PC-9 (cell line): Measurements from ENCODE around the gene RBMX. TPM values are rescaled to one million over a fixed set of nuclear protein-coding genes. Genes with fewer than 3 reads are reported as not detected.

Experiments used
- BruUV-seq: library from RNA; stranded (reverse); fragments of 400-500 nt; replicated peaks from 2 replicates; lab custom pipeline; 2021; lab: Mats Ljungman, UMichigan
- CTCF ChIA-PET: fragments of 300-600 bp; sonication (Branson Sonifier 250); formaldehyde crosslinking; loops from one replicate; lab custom pipeline; 2022; ENCODE audit warnings: antibody characterized with exemption; lab: Charles Lee
- POLR2A ChIA-PET: fragments of 300-600 bp; sonication (Branson Sonifier 250); formaldehyde crosslinking; loops from one replicate; lab custom pipeline; 2022; ENCODE audit warnings: antibody characterized with exemption; ENCODE audit not compliant: unreplicated experiment; lab: Charles Lee
- DNase-seq, 2 experiments: peaks; one replicate each; pipeline versions ENCODE4 v3.0.0 to v3.0.0-alpha.2; 2015 to 2022; ENCODE audit warnings: mixed read lengths in 1 of 2
- H2AFZ ChIP-seq: fragments of 200-600 bp; sonication (generic); 2 replicates; pipeline ENCODE4 v1.8.1; 2017; ENCODE audit warnings: antibody characterized with exemption
- H3F3A ChIP-seq: fragments of 200-600 bp; sonication (generic); 2 replicates; pipeline ENCODE4 v1.8.1; 2017; ENCODE audit warnings: antibody characterized with exemption, mild to moderate bottlenecking, low read depth; ENCODE audit not compliant: insufficient read depth
- H3K27ac ChIP-seq: fragments of 200-600 bp; sonication (generic); 2 replicates; pipeline ENCODE4 v1.6.1; 2016; ENCODE audit warnings: mixed run types
- H3K27me3 ChIP-seq: fragments of 200-600 bp; sonication (generic); 2 replicates; pipeline ENCODE4 v1.6.1; 2016; ENCODE audit warnings: low read depth, mixed run types; ENCODE audit not compliant: insufficient read depth
- H3K36me3 ChIP-seq: fragments of 200-600 bp; sonication (generic); 2 replicates; pipeline ENCODE4 v1.6.1; 2016; ENCODE audit warnings: low read depth, mixed run types
- H3K4me1 ChIP-seq: fragments of 200-600 bp; sonication (generic); replicated peaks from 2 replicates; pipeline ENCODE4 v1.6.1; 2016; ENCODE audit warnings: mixed run types; ENCODE audit not compliant: insufficient read depth
- H3K4me2 ChIP-seq: fragments of 200-600 bp; sonication (generic); 2 replicates; pipeline ENCODE4 v1.6.1; 2017; ENCODE audit warnings: mixed run types
- H3K4me3 ChIP-seq: fragments of 200-600 bp; sonication (generic); 2 replicates; pipeline ENCODE4 v1.6.1; 2016; ENCODE audit warnings: mixed run types
- H3K79me2 ChIP-seq: fragments of 200-600 bp; sonication (generic); 2 replicates; pipeline ENCODE4 v1.6.1; 2017; ENCODE audit warnings: low read depth, mixed run types
- H3K9me2 ChIP-seq: fragments of 200-600 bp; sonication (generic); 2 replicates; pipeline ENCODE4 v1.8.1; 2017; ENCODE audit warnings: mild to moderate bottlenecking; ENCODE audit not compliant: insufficient read depth
- H3K9me3 ChIP-seq: fragments of 200-600 bp; sonication (generic); 2 replicates; pipeline ENCODE4 v1.8.1; 2016; ENCODE audit warnings: low read depth; ENCODE audit not compliant: insufficient read depth
- H4K20me1 ChIP-seq: fragments of 200-600 bp; sonication (generic); 2 replicates; pipeline ENCODE4 v1.8.1; 2017; ENCODE audit not compliant: insufficient read depth
- CTCF ChIP-seq: fragments of 200-600 bp; sonication (generic); conservative IDR thresholded peaks from 2 replicates; pipeline ENCODE4 v1.6.1; 2017; ENCODE audit warnings: mixed run types, antibody characterized with exemption, mild to moderate bottlenecking, moderate library complexity
- EZH2 ChIP-seq: fragments of 200-600 bp; sonication (generic); IDR thresholded peaks from 2 replicates; pipeline ENCODE4 v1.8.0; 2017; ENCODE audit warnings: antibody characterized with exemption, low read depth
- intact Hi-C: fragments of 100-400 bp; cut with micrococcal nuclease; formaldehyde crosslinking; loops from one replicate; pipeline ENCODE4 v1.10.0; 2022; ENCODE audit not compliant: unreplicated experiment
- total RNA-seq: library from RNA; stranded (reverse); gene quantifications from 2 replicates; pipeline ENCODE4 v1.2.3, GENCODE V29; 2021

RBMX gene
- total RNA-seq, 1 experiment from 2014 or later: 275 TPM

DNA sequence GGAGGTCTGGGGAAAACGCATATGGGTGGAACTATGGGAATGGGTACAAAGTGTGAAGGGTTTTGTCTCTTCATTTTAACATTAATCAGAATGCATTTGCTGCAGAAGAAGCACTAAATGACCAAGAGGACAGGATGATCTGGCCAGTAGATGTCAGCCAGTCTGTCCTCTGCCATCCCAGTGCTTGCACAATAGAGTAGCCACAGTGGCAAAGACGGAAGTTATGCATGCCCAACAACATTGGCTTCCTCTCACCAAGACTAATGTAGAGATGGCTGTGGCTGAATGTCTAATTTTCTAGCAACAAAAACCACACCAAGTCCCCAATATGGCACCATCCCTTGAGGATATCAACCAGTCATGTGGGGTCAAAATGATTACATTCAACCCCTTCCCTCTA, 54.8 kb downstream of the RBMX start:
- Histone ChIP-seq H4K20me1 (no peaks in the 10 kb centered on the region), H3K9me2 (no peaks in the 10 kb centered on the region), H3K9me3 (no peaks in the 10 kb centered on the region), H3K4me1 (no peaks in the 10 kb centered on the region), H3K4me2 (no peak overlapping the region), H3K36me3 (no peaks in the 10 kb centered on the region), H3K79me2 (no peaks in the 10 kb centered on the region), H3K4me3 (no peak overlapping the region), H3F3A (no peaks in the 10 kb centered on the region), H3K27me3 (no peaks in the 10 kb centered on the region), H2AFZ (no peak overlapping the region), H3K27ac (no peak overlapping the region)
- POLR2A ChIA-PET: no interaction called here
- intact Hi-C loops: no loop called here
- BruUV-seq: no TSS peak
- no peak for DNase-seq
- CTCF ChIA-PET: interaction anchor here (0.7 kb wide), 1 partner anchor 55 kb away, joined by 14 read pairs; no protein-coding TSS in a partner anchor
- TF ChIP-seq EZH2 (no peak), CTCF (no peak)

Other genes starting within 250 kb of the RBMX start
- not detected in 2 replicates for gene CD40LG, start 232.6 kb downstream of the RBMX start, total RNA-seq
- 0.08 and 0.09 TPM in 2 replicates for gene ARHGEF6, start 99.8 kb downstream of the RBMX start, total RNA-seq
- gene GPR101, start 153.3 kb upstream of the RBMX start, total RNA-seq: not detected in 2 replicates